Measurements from ENCODE around the gene AQP3. TPM values are rescaled to one million over a fixed set of nuclear protein-coding genes. Genes with fewer than 3 reads are reported as not detected.

AQP3 gene
- total and polyA plus RNA-seq, 2 of the 13 experiments (the other 11 are each of a cell fraction or from before 2014, with no cell fraction given): 1.4 to 5.5 TPM

- TF ChIP-seq ZBTB40 (IDR thresholded peaks at IDR 0.05) (no peak), ZBTB40 (CRISPR knock-in tag; IDR thresholded peaks at IDR 0.05) (no peak), MLLT10 (CRISPR knock-in tag; IDR thresholded peaks at IDR 0.05) (no peak), ZNF138 (CRISPR knock-in tag; IDR thresholded peaks at IDR 0.05; ENCODE audit: low read depth) (no peak), BRCA1 (CRISPR knock-in tag; IDR thresholded peaks at IDR 0.05) (no peak), ZNF484 (CRISPR knock-in tag; IDR thresholded peaks at IDR 0.05; ENCODE audit: borderline replicate concordance, low read depth) (no peak), ZNF276 (CRISPR knock-in tag; IDR thresholded peaks at IDR 0.05; ENCODE audit: low read depth) (no peak), ZNF335 (CRISPR knock-in tag; IDR thresholded peaks at IDR 0.05) (no peak), JDP2 (CRISPR knock-in tag; IDR thresholded peaks at IDR 0.05; ENCODE audit: borderline replicate concordance) (no peak), HIVEP1 (CRISPR knock-in tag; IDR thresholded peaks at IDR 0.05) (no peak), SALL2 (CRISPR knock-in tag; IDR thresholded peaks at IDR 0.05) (0 out of 2 replicates have a peak, but pooled peaks have one; percentile 21), ZNF550 (CRISPR knock-in tag; IDR thresholded peaks at IDR 0.05; ENCODE audit: borderline replicate concordance) (0 out of 2 replicates have a peak, but pooled peaks have one; percentile 37)
- TF ChIP-seq, protein P1, sequence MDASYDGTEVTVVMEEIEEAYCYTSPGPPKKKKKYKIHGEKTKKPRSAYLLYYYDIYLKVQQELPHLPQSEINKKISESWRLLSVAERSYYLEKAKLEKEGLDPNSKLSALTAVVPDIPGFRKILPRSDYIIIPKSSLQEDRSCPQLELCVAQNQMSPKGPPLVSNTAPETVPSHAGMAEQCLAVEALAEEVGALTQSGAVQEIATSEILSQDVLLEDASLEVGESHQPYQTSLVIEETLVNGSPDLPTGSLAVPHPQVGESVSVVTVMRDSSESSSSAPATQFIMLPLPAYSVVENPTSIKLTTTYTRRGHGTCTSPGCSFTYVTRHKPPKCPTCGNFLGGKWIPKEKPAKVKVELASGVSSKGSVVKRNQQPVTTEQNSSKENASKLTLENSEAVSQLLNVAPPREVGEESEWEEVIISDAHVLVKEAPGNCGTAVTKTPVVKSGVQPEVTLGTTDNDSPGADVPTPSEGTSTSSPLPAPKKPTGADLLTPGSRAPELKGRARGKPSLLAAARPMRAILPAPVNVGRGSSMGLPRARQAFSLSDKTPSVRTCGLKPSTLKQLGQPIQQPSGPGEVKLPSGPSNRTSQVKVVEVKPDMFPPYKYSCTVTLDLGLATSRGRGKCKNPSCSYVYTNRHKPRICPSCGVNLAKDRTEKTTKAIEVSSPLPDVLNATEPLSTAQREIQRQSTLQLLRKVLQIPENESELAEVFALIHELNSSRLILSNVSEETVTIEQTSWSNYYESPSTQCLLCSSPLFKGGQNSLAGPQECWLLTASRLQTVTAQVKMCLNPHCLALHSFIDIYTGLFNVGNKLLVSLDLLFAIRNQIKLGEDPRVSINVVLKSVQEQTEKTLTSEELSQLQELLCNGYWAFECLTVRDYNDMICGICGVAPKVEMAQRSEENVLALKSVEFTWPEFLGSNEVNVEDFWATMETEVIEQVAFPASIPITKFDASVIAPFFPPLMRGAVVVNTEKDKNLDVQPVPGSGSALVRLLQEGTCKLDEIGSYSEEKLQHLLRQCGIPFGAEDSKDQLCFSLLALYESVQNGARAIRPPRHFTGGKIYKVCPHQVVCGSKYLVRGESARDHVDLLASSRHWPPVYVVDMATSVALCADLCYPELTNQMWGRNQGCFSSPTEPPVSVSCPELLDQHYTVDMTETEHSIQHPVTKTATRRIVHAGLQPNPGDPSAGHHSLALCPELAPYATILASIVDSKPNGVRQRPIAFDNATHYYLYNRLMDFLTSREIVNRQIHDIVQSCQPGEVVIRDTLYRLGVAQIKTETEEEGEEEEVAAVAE (CRISPR knock-in tag; IDR thresholded peaks at IDR 0.05; ENCODE audit: borderline replicate concordance): no peak
Observed at GRCh38 chr9:33446946-33447798, at the start of gene AQP3 (continued).

Data from HepG2 (cell line).